GM21786 (cell line): ENCODE data around the gene F2RL3.

Experiments used
- ATAC-seq: cut with Tn5 transposase; IDR thresholded peaks from one replicate; pipeline ENCODE4 v1.9.1; 2021; ENCODE audit not compliant: unreplicated experiment

F2RL3 gene

GRCh38 chr19:16888629-16889365, at the start of gene F2RL3:
F2RL3 (plus strand) TSS chr19:16888999; CDS start chr19:16889190, 191 bp downstream.
- no peak for ATAC-seq

GRCh38 chr19:16841391-16841926, 47.3 kb upstream of the F2RL3 start:
- ATAC-seq = no peak

- ATAC-seq = no peak
Measured at GRCh38 chr19:16846901-16847300, 41.9 kb upstream of the F2RL3 start.

GRCh38 chr19:16847430-16847829, 41.4 kb upstream of the F2RL3 start:
- no peak for ATAC-seq

- ATAC-seq = no peak
Measured at GRCh38 chr19:16849168-16849567, 39.6 kb upstream of the F2RL3 start.

GRCh38 chr19:16850133-16850532, 38.7 kb upstream of the F2RL3 start:
- no peak for ATAC-seq

GRCh38 chr19:16851031-16851712, 37.6 kb upstream of the F2RL3 start:
- ATAC-seq = no peak

- no peak for ATAC-seq
Measured at GRCh38 chr19:16853066-16853465, 35.7 kb upstream of the F2RL3 start.

GRCh38 chr19:16856091-16856490, 32.7 kb upstream of the F2RL3 start:
- ATAC-seq = no peak

GRCh38 chr19:16859626-16860025, 29.2 kb upstream of the F2RL3 start:
- ATAC-seq = no peak

- no peak for ATAC-seq
Measured at GRCh38 chr19:16860118-16860517, 28.7 kb upstream of the F2RL3 start.

- ATAC-seq = no peak
Measured at GRCh38 chr19:16861011-16861410, 27.8 kb upstream of the F2RL3 start.

- no peak for ATAC-seq
Measured at GRCh38 chr19:16861834-16862233, 27.0 kb upstream of the F2RL3 start.

GRCh38 chr19:16862826-16863415, 25.9 kb upstream of the F2RL3 start:
- no peak for ATAC-seq

- no peak for ATAC-seq
Measured at GRCh38 chr19:16867211-16867610, 21.6 kb upstream of the F2RL3 start.

- ATAC-seq = no peak
Measured at GRCh38 chr19:16868423-16869130, 20.2 kb upstream of the F2RL3 start.

- ATAC-seq = no peak
Measured at GRCh38 chr19:16869331-16869972, 19.3 kb upstream of the F2RL3 start.

GRCh38 chr19:16871871-16872270, 16.9 kb upstream of the F2RL3 start:
- ATAC-seq = no peak

GRCh38 chr19:16872728-16873127, 16.1 kb upstream of the F2RL3 start:
- no peak for ATAC-seq

- ATAC-seq = no peak
Measured at GRCh38 chr19:16873594-16873993, 15.2 kb upstream of the F2RL3 start.
